HuH-7.5 (cell line): ENCODE results near the gene BCL7A.
"Not testable (repeated sequence)": the region's sequence is repeated elsewhere in the genome, so short reads cannot be mapped to it uniquely, and the experiment has no call there.

Experiments
- DNase-seq: peaks from one replicate; pipeline ENCODE4 v3.0.0; 2011; ENCODE audit warnings: low spot score

The BCL7A gene

GRCh38 chr12:122094735-122095631 is 73.3 kb downstream of the BCL7A start:
- no peak for DNase-seq

GRCh38 chr12:122096014-122096413 is 74.3 kb downstream of the BCL7A start:
- no peak for DNase-seq

- DNase-seq, result no peak
Observed at GRCh38 chr12:122096591-122097149, 75.0 kb downstream of the BCL7A start.

DNA sequence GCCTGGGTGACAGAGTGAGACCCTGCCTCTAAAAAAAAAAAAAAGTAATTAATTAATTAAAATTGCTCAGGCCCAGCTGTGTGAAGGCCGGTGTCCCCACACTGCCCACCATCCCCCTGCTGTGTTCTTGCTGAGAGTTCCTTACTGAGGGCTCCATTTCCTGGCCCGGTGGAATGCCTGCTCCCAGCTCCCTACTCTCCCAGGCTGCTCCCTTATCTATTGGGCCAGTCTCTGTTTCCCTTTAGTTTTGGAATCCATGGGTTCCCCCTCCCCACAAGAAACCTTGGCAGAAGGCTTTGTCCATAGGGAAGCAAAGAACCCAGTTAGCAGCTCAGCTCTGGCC is 75.9 kb downstream of the BCL7A start:
- no peak for DNase-seq

DNA sequence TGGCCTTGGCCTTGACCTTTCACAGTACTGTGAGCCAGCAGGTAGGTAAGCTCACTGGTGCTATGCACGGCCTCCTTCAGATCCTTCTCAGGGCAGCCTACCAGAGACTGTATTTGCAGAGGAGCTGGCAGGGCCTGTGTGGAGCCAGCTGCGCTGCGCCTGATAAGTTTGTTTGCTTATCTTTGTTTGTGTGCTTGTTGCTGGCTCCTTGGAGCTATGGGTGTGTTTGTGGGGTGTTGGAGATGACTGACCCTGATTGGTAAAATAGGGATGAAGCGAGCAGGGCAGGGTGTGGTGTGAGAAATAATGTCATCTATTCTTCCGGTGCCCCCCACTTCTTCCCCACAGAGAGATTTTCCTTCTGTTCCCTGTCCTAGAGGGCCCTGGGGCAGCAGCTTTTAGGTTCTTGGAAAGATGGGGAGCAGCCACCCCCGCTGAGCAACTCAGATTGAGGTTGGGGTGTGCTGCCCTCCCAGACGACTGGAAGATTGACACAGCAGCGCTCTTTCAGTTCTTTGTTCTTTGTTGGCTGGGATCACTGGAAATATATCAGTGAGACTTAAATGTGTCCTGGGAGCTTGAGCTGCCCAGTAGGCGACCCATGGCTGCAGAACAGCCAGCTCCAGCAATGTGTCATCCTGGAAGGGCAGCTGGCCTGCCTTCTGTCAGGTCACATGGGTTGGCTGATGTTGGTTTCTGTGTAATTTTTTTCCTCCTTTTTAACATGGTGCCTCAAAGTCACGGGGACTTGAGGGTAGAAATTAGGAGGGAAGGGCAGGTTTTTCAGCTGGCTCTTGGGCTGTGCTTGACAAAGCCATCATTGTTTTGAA is 76.5 kb downstream of the BCL7A start:
- peak; percentile 52 for DNase-seq

- no peak for DNase-seq
Observed at GRCh38 chr12:122099280-122099749, 77.6 kb downstream of the BCL7A start.

GRCh38 chr12:122099856-122100255 is 78.2 kb downstream of the BCL7A start:
- no peak for DNase-seq

- no peak for DNase-seq
Observed at GRCh38 chr12:122100568-122100967, 78.9 kb downstream of the BCL7A start.

GRCh38 chr12:122102331-122102730 is 80.6 kb downstream of the BCL7A start:
- no peak for DNase-seq

- no peak for DNase-seq
Observed at GRCh38 chr12:122104844-122105243, 83.2 kb downstream of the BCL7A start.

DNA sequence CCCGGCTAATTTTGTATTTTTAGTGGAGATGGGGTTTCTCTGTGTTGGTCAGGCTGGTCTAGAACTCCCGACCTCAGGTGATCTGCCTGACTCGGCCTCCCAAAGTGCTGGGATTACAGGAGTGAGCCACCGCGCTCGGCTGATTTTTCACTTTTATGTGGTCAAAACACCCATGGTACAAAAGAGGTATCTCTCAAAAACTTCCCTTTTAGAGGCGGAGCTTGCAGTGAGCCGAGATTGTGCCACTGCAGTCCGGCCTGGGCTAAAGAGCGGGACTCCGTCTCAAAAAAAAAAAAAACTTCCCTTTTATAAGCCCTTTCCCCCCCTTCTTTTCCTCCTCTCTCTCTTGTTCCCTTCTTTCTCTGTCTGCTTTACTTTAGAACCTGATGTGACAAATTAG is 83.8 kb downstream of the BCL7A start:
- not testable (repeated sequence) for DNase-seq

DNA sequence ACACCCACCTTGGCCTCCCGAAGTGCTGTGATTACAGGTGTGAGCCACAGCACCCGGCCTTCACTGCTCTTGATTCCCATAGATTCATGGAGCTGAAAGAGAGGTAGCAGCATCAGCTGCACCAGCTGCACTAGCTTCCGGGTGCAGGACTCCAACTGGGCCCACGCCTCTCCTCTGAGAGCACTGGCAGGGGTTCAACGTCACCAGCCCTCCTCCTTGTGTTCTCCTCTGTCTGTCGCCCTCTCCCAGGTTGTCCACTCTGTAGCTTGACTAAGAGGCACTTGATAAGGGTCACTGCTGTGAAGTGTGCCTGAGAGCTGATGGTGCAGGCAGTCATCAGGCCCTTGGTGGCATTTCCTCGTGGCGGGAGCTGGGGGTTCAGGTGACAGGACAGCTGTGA is 85.2 kb downstream of the BCL7A start:
- DNase-seq, result no peak

DNA sequence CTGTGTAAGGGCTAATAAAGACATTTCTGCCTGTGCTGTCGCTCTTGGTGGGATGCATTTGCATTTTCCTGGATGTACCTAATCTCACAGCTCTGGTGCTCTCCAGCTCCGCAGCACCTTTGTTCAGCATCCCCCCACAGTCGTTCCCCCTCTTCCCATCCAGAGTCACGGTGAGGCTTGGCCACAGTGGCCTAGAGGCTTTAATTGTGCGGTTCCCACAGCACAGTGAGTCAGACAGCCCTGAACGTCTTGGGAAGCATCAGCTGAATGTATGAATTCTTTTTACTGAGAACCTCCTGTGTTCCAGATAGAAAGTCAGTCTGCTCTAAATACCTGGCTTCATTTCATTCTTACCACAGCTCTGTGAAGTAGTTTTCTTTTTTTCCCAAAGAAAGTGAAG is 85.6 kb downstream of the BCL7A start:
- no peak for DNase-seq

DNA sequence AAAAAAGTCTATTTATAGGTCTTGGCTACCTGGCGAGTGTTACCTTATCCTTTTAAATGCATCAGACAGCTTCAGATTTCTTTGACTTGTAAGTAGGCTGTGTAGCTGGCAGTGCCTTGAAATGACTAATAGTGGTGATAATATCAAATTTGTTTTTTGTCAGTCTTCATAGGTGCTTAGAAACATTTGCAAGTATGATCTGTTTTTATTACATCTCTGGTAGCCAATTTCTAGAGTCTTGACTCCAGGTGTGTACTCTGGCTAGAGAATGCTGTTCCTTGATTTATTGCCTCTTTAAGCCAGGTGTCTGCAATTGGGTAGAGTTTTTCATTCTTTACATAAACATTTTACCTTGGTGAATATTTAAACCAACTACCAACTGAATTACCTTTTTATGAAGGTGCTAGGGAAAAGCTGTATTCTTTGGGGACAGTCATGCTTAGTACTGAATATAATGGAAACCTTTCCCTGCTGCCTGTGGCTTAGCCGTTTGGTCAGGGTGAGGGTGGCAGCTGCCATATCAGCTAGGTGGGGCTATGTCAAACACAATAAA is 89.5 kb downstream of the BCL7A start:
- DNase-seq, result no peak
